ENCODE data around the gene TMPRSS7. TPM values are rescaled to one million over a fixed set of nuclear protein-coding genes. Genes with fewer than 3 reads are reported as not detected.

The TMPRSS7 gene
- total and polyA plus RNA-seq, 3 donors from 2014 or later: 2.0 to 5.8 (median 2.8) TPM

DNA sequence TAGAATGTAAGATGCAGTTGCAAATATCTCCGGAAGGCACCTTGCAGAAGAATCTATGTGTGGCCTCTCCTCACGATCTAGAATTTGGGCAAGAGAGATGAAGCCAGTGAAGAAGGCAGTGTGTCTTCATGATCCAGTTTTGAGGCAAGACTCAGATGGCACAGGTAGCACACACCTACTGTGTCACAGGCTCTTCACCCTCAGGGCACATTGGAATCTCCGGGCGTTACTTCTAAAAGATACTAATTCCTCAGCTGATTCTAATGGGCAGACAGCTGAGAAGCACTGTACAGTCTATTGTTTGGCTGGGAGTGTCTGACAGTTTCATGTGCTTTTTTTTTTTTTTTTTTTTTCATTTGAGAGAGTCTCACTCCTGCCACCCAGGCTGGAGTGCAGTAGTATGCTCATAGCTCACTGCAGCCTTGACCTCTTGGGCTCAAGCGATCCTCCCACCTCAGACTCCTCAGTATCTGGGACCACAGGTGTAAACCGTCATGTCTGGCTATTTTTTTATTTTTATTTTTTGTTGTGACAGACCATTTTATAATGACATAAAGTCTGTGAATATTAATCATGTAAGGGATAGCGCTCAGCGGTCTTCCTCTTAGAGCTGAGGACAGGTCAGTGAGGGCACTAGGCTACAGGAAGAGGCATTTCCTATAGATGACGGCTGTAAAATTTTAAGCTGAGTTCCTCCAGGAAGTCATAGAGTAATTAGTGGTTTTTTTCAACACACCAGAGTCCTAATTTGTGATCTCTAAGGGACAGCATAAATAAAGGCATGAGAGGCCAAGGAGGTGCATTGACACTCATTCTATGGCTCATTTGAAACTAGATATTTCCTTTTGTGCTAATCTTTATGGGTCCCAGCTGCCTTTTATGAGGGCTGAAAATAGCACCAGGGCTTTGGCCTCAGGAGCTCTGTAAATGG is 55.7 kb downstream of the TMPRSS7 start:
- intact Hi-C loops (cut with DNase I; ENCODE audit: low total_unique reads): no loop called here
- Histone ChIP-seq H3K36me3 (ENCODE audit: low read depth, missing control alignments) (no peaks in the 10 kb centered on the region), H3K27me3 (no peaks in the 10 kb centered on the region), H3K4me1 (no peaks in the 10 kb centered on the region), H3K9me3 (no peaks in the 10 kb centered on the region), H3K27ac (no peak overlapping the region), H3K4me3 (no peak overlapping the region)
- no peak for DNase-seq
- 81 to 86% methylated on average over 9 of the region's 9 CpGs for WGBS, 2 donors
- TF ChIP-seq POLR2A (IDR thresholded peaks at IDR 0.05): no peak
- TF ChIP-seq, protein P1, sequence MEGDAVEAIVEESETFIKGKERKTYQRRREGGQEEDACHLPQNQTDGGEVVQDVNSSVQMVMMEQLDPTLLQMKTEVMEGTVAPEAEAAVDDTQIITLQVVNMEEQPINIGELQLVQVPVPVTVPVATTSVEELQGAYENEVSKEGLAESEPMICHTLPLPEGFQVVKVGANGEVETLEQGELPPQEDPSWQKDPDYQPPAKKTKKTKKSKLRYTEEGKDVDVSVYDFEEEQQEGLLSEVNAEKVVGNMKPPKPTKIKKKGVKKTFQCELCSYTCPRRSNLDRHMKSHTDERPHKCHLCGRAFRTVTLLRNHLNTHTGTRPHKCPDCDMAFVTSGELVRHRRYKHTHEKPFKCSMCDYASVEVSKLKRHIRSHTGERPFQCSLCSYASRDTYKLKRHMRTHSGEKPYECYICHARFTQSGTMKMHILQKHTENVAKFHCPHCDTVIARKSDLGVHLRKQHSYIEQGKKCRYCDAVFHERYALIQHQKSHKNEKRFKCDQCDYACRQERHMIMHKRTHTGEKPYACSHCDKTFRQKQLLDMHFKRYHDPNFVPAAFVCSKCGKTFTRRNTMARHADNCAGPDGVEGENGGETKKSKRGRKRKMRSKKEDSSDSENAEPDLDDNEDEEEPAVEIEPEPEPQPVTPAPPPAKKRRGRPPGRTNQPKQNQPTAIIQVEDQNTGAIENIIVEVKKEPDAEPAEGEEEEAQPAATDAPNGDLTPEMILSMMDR (IDR thresholded peaks at IDR 0.05): no peak

DNA sequence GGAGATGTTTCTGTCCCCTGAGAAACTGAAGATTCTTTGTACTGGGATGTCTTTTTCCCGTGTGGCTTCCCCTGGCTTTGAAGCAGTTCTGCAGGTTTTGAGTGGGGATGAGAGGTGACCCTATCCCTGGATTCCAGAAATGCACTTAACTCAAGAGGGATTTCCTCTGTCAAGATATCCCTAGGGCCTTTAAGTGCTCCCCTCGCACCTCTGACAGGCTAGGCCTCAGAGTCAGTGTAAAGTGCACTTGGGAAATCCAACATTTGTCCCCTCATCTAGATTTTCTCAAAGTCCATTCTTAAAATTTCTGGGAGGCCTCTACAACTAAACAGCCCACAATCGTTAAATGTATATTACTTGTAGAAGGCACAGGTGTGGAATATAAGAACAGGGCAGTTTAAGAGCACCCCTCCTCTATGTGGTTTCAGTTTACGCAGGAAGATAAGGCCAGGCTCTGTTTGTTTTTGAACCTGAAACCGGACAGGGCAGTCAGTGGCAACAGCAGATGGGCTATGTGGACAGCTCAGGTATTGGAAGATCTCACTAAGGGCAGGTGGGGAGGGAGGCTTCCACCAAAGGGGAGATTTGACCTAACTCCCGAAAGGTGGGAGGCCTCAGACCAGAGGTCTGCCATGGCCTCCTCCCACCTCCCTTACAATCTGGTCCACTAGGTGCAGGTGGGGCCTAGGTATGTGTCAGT is 56.5 kb downstream of the TMPRSS7 start:
- Histone ChIP-seq H3K9me3 (no peaks in the 10 kb centered on the region), H3K27me3 (no peaks in the 10 kb centered on the region), H3K36me3 (ENCODE audit: low read depth, missing control alignments) (no peaks in the 10 kb centered on the region), H3K4me1 (no peaks in the 10 kb centered on the region), H3K27ac (no peak overlapping the region), H3K4me3 (no peak overlapping the region)
- 85 to 89% methylated on average over 6 of the region's 6 CpGs for whole genome bisulfite sequencing, 2 donors
- intact Hi-C loops (cut with DNase I; ENCODE audit: low total_unique reads): no loop called here
- no peak for TF ChIP-seq POLR2A (IDR thresholded peaks at IDR 0.05)
- TF ChIP-seq, protein P1 (IDR thresholded peaks at IDR 0.05): no peak
- DNase-seq: no peak

DNA sequence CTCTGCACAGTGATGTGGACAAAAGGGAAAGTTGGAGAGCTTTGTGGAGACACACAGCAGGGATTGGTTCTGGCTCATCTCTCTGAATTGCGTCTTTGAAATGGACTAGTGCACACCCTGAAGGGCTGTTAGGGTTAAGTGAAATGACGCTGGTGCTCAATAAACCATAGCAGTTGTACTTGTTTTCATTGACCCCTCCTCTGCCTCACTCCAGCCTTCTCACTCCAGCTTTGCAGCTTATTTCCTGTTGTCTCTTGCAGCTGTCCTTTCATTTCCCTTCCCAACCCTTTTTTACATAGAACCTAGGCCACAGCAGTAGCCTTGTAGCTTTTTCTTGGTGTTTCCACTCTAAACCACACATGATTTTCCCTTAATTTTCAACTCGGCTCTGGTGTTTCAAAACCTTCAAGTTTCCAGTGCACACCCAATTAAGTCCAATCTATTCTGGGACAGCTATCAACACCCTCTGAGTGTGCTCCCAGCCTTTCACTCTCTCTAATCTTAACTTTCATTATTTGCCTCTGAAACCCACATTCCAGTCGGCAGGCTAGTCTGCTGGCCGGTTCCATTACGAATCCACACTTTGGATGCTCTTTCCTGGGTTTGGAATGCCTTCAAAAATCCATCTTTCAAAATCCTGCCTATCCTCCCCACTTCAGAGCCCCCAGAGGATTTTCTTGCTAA is 58.1 kb downstream of the TMPRSS7 start:
- 38 to 44% methylated on average over 6 of the region's 6 CpGs for WGBS, 2 donors
- intact Hi-C loops (cut with DNase I; ENCODE audit: low total_unique reads): no loop called here
- H3K4me3 ChIP-seq: no peak overlapping the region
- DNase-seq: no peak
- H3K4me1 ChIP-seq: no peaks in the 10 kb centered on the region
- H3K9me3 ChIP-seq: no peaks in the 10 kb centered on the region
- H3K36me3 ChIP-seq (ENCODE audit: low read depth, missing control alignments): no peaks in the 10 kb centered on the region
- TF ChIP-seq, protein P1 (IDR thresholded peaks at IDR 0.05): no peak
- no peak for TF ChIP-seq POLR2A (IDR thresholded peaks at IDR 0.05)
- H3K27me3 ChIP-seq: no peaks in the 10 kb centered on the region
- H3K27ac ChIP-seq: no peak overlapping the region

DNA sequence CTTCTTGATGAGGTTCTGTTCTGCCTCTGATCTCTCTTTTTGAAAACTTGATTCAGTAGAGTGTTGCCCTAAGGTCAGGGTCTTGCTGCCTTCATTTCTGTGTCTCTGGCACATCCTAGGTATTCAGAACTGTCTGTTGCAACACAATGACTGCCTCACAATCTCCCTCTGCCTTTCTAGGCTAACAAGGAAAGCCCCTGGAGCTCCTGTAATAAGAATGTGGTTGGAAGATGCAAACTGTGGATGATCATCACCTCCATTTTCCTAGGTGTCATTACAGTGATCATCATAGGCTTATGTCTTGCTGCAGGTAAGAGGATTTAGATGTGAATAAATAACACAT is 58.6 kb downstream of the TMPRSS7 start:
- Histone ChIP-seq H3K27ac (no peak overlapping the region), H3K36me3 (ENCODE audit: low read depth, missing control alignments) (no peaks in the 10 kb centered on the region), H3K27me3 (no peaks in the 10 kb centered on the region), H3K4me3 (no peak overlapping the region), H3K9me3 (no peaks in the 10 kb centered on the region), H3K4me1 (no peaks in the 10 kb centered on the region)
- no peak for TF ChIP-seq POLR2A (IDR thresholded peaks at IDR 0.05)
- TF ChIP-seq, protein P1 (IDR thresholded peaks at IDR 0.05): no peak
- DNase-seq: no peak
- intact Hi-C loops (cut with DNase I; ENCODE audit: low total_unique reads): no loop called here
